ENCODE data around the gene LMO7. TPM values are rescaled to one million over a fixed set of nuclear protein-coding genes. Genes with fewer than 3 reads are reported as not detected.
"Not testable (repeated sequence)": the region's sequence is repeated elsewhere in the genome, so short reads cannot be mapped to it uniquely, and the experiment has no call there.

Gene LMO7
- total RNA-seq, 1 donor from 2014 or later, result 73.3 TPM

DNA sequence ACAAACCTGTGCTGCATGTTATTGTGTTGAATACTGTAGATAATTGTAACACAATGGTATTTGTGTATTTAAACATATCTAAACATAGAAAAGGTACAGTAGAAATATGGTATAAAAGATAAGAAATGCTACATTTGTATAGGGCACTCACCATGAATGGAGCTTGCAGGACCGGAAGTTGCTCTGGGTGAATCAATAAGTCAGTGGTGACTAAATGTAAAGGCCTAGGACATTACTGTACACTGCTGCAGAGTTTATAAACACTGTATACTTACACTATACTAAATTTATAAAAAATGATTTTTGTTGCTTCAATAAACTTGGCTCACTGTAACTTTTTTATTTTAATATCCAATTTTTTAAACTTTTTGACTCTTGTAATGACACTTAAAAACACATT is 34.4 kb downstream of the LMO7 start:
- H3K9me3 Mint-ChIP-seq, result peaks cover 5% of the 10 kb centered on the region
- DNase-seq (ENCODE audit: extremely low spot score, unreplicated experiment), result no peak
- no peak overlapping the region for H3K4me3 Mint-ChIP-seq
- H3K4me1 Mint-ChIP-seq (ENCODE audit: unreplicated experiment), result peaks cover 7% of the 10 kb centered on the region
- H3K27me3 Mint-ChIP-seq, result no peaks in the 10 kb centered on the region
- no peak overlapping the region for H3K27ac Mint-ChIP-seq
- TF ChIP-seq, protein P1, sequence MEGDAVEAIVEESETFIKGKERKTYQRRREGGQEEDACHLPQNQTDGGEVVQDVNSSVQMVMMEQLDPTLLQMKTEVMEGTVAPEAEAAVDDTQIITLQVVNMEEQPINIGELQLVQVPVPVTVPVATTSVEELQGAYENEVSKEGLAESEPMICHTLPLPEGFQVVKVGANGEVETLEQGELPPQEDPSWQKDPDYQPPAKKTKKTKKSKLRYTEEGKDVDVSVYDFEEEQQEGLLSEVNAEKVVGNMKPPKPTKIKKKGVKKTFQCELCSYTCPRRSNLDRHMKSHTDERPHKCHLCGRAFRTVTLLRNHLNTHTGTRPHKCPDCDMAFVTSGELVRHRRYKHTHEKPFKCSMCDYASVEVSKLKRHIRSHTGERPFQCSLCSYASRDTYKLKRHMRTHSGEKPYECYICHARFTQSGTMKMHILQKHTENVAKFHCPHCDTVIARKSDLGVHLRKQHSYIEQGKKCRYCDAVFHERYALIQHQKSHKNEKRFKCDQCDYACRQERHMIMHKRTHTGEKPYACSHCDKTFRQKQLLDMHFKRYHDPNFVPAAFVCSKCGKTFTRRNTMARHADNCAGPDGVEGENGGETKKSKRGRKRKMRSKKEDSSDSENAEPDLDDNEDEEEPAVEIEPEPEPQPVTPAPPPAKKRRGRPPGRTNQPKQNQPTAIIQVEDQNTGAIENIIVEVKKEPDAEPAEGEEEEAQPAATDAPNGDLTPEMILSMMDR (conservative IDR thresholded peaks at IDR 0.05), result no peak
- peaks cover 4% of the 10 kb centered on the region for H3K36me3 Mint-ChIP-seq

DNA sequence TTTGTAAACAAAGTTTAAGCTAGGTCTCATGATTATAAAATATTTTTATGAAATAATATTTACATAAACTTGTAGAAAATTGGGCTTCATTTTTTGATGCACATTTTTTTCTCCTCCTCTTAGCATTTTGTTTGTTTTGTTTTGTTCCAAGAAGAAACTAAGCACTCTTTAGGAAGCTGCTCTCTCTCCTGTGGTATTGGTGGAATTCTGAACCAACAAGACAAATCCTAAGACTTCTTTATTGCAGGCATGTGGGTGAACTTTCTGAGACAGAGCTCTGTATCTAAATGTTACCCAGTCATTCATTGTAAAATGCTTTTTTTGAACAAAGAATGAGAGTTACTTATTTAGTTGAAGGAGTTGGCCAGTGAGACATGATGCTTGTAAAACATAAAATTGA is 39.3 kb downstream of the LMO7 start:
- Mint-ChIP-seq H3K36me3 (peaks cover 4% of the 10 kb centered on the region), H3K9me3 (no peaks in the 10 kb centered on the region), H3K4me1 (ENCODE audit: unreplicated experiment) (no peaks in the 10 kb centered on the region), H3K27ac (no peak overlapping the region), H3K4me3 (no peak overlapping the region), H3K27me3 (no peaks in the 10 kb centered on the region)
- no peak for DNase-seq (ENCODE audit: extremely low spot score, unreplicated experiment)
- TF ChIP-seq, protein P1 (conservative IDR thresholded peaks at IDR 0.05), result no peak

DNA sequence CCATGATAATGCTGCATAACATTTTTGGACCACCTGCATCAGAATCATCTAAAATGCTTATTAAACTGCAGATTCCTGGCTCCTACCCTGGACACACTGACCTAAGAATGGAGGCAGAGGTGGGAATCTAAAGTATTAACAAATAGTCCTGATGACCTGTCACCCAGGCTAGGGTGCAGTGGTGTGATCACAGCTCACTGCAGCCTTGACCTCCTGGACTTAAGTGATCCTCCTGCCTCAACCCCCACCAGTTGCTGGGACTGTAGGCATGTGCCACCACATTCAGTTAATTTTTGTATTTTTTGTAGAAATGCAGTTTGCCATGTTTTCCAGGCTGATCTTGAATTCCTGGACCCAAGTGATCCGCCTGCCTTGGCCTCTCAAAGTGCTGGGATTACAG is 43.3 kb downstream of the LMO7 start:
- no peaks in the 10 kb centered on the region for H3K27me3 Mint-ChIP-seq
- no peaks in the 10 kb centered on the region for H3K4me1 Mint-ChIP-seq (ENCODE audit: unreplicated experiment)
- no peak for DNase-seq (ENCODE audit: extremely low spot score, unreplicated experiment)
- H3K36me3 Mint-ChIP-seq, result peaks cover 13% of the 10 kb centered on the region
- H3K4me3 Mint-ChIP-seq, result no peak overlapping the region
- TF ChIP-seq, protein P1 (conservative IDR thresholded peaks at IDR 0.05), result no peak
- no peaks in the 10 kb centered on the region for H3K9me3 Mint-ChIP-seq
- H3K27ac Mint-ChIP-seq, result no peak overlapping the region

DNA sequence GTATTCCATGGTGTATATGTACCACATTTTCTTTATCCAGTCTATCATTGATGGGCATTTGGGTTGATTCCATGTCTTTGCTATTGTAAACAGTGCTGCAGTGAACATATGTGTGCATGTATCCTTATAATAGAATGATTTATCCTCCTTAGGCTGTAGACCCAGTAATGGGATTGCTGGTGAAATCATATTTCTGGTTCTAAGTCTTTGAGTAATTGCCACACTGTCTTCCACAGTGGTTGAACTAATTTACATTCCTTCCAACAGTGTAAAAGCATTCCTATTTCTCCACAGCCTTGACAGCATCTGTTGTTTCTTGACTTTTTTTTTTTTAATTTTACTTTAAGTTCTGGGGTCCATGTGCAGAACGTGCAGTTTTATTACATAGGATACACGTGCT is 44.1 kb downstream of the LMO7 start:
- not testable (repeated sequence) for DNase-seq (ENCODE audit: extremely low spot score, unreplicated experiment); H3K9me3 Mint-ChIP-seq; H3K27ac Mint-ChIP-seq; H3K4me1 Mint-ChIP-seq (ENCODE audit: unreplicated experiment); H3K27me3 Mint-ChIP-seq; H3K4me3 Mint-ChIP-seq
- peaks cover 13% of the 10 kb centered on the region for H3K36me3 Mint-ChIP-seq

DNA sequence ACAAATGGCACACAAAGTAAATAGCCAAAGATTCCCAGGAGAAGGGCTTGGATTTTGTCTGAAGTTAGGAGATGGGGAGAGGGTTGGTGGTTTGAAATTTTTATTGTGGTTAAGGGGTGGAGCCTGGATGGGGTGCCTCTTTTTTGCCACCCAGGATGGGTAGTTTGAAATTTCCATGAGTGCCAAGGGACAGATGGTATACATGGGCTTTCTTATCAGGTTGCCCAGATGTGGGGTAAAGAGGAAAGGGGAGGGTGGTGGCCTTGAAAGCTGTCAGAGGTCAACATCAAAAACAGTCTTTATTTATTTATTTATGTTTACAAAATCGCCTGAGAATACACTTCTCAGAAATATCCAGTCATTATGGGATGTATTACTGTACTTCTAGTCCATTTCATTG is 46.2 kb downstream of the LMO7 start:
- peaks cover 5% of the 10 kb centered on the region for H3K4me1 Mint-ChIP-seq (ENCODE audit: unreplicated experiment)
- H3K27me3 Mint-ChIP-seq, result no peaks in the 10 kb centered on the region
- TF ChIP-seq, protein P1 (conservative IDR thresholded peaks at IDR 0.05), result no peak
- peaks cover 4% of the 10 kb centered on the region for H3K9me3 Mint-ChIP-seq
- H3K36me3 Mint-ChIP-seq, result peaks cover 13% of the 10 kb centered on the region
- no peak overlapping the region for H3K27ac Mint-ChIP-seq
- DNase-seq (ENCODE audit: extremely low spot score, unreplicated experiment), result no peak
- no peak overlapping the region for H3K4me3 Mint-ChIP-seq

DNA sequence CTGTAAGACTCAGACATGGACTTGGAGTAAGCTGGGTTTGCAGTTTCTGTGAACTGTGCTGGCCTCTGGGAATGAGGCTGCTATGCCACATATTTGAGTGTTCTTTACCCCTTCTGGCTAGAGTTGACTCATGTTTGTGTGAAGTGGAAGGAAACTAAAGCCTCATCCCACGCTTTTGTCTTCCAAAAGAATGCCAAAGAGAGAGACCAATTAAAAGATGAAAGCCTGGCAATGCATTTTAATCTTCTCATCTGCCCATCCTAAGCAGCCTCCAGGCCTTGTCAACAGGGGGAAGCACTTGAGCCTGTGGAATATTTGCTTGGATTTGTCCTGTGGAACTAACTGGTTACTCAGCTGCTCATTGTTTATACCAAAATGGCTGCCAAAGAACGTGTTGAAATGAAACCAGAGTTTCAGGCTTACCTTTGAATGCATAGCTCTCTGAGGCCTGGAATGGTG is 49.1 kb downstream of the LMO7 start:
- peaks cover 9% of the 10 kb centered on the region for H3K36me3 Mint-ChIP-seq
- no peaks in the 10 kb centered on the region for H3K27me3 Mint-ChIP-seq
- H3K27ac Mint-ChIP-seq, result peak overlapping the region; percentile 75
- H3K4me3 Mint-ChIP-seq, result peak overlapping the region; percentile 8
- DNase-seq (ENCODE audit: extremely low spot score, unreplicated experiment), result no peak
- TF ChIP-seq, protein P1 (conservative IDR thresholded peaks at IDR 0.05), result no peak
- peaks cover 5% of the 10 kb centered on the region for H3K4me1 Mint-ChIP-seq (ENCODE audit: unreplicated experiment)
- peaks cover 4% of the 10 kb centered on the region for H3K9me3 Mint-ChIP-seq
